Measurements from ENCODE around the gene DNTT. TPM values are rescaled to one million over a fixed set of nuclear protein-coding genes. Genes with fewer than 3 reads are reported as not detected.

DNTT gene
- total RNA-seq, 1 donor from 2014 or later, result not detected

DNA sequence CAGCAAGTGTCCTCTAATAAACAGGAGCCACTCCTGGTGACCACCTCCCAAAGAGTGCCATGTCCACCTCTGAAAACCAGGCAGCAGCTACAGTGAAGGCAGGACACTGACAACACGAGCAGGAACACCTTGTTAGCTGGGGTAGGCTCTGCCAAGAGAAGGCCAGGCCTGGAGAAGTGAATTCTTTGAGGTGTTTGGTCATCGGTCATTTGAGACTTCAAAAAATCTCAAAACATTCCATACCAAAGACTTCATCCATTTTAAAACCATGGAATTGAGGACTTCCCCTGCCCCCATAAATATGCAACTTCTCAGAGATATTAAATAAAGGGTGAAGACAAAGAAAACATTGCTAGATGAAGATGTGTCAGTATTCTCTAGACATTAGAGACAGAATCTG, 82.9 kb downstream of the DNTT start:
- H3K27me3 Mint-ChIP-seq (ENCODE audit: unreplicated experiment), result peaks cover 2% of the 10 kb centered on the region
- no peaks in the 10 kb centered on the region for H3K4me1 Mint-ChIP-seq (ENCODE audit: unreplicated experiment)
- H3K9me3 Mint-ChIP-seq (ENCODE audit: unreplicated experiment), result no peaks in the 10 kb centered on the region
- H3K4me3 Mint-ChIP-seq (ENCODE audit: unreplicated experiment), result no peak overlapping the region
- H3K27ac Mint-ChIP-seq (ENCODE audit: unreplicated experiment), result no peak overlapping the region
- TF ChIP-seq, protein P1, sequence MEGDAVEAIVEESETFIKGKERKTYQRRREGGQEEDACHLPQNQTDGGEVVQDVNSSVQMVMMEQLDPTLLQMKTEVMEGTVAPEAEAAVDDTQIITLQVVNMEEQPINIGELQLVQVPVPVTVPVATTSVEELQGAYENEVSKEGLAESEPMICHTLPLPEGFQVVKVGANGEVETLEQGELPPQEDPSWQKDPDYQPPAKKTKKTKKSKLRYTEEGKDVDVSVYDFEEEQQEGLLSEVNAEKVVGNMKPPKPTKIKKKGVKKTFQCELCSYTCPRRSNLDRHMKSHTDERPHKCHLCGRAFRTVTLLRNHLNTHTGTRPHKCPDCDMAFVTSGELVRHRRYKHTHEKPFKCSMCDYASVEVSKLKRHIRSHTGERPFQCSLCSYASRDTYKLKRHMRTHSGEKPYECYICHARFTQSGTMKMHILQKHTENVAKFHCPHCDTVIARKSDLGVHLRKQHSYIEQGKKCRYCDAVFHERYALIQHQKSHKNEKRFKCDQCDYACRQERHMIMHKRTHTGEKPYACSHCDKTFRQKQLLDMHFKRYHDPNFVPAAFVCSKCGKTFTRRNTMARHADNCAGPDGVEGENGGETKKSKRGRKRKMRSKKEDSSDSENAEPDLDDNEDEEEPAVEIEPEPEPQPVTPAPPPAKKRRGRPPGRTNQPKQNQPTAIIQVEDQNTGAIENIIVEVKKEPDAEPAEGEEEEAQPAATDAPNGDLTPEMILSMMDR (IDR thresholded peaks at IDR 0.05; ENCODE audit: unreplicated experiment), result no peak
- DNase-seq (ENCODE audit: low spot score), result no peak
- no peaks in the 10 kb centered on the region for H3K36me3 Mint-ChIP-seq (ENCODE audit: low read depth, unreplicated experiment)

DNA sequence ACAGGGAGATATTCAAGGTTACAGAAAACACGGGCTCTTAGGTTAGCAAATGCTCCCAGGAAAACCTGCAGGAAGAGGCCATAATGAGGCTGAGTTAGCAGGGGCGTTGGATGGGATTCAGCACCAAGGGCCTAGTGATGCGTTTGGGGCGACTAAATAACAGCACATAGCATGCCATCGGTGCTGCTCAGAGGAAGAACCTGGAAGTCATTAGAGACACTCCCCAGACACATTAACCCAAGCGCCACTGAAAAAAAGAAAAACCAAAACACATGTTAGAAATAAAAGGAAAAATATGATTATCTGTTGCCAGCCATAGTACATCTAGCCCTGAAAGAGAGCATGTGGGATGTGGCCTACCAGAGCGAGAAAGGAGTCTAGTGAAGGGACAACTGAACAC, 83.4 kb downstream of the DNTT start:
- TF ChIP-seq, protein P1 (IDR thresholded peaks at IDR 0.05; ENCODE audit: unreplicated experiment), result no peak
- H3K4me3 Mint-ChIP-seq (ENCODE audit: unreplicated experiment), result no peak overlapping the region
- H3K9me3 Mint-ChIP-seq (ENCODE audit: unreplicated experiment), result no peaks in the 10 kb centered on the region
- DNase-seq (ENCODE audit: low spot score), result no peak
- H3K27me3 Mint-ChIP-seq (ENCODE audit: unreplicated experiment), result peaks cover 2% of the 10 kb centered on the region
- H3K27ac Mint-ChIP-seq (ENCODE audit: unreplicated experiment), result no peak overlapping the region
- H3K36me3 Mint-ChIP-seq (ENCODE audit: low read depth, unreplicated experiment), result no peaks in the 10 kb centered on the region
- no peaks in the 10 kb centered on the region for H3K4me1 Mint-ChIP-seq (ENCODE audit: unreplicated experiment)

Other genes starting within 250 kb of the DNTT start
- gene ZNF518A, start 174.1 kb upstream of the DNTT start, total RNA-seq (ENCODE audit: unreplicated experiment), result 47.8 TPM
- not detected for gene BLNK, start 32.9 kb upstream of the DNTT start, total RNA-seq (ENCODE audit: unreplicated experiment)
- gene OPALIN, start 54.6 kb downstream of the DNTT start, total RNA-seq (ENCODE audit: unreplicated experiment), result not detected
- gene TLL2, start 209.5 kb downstream of the DNTT start, total RNA-seq (ENCODE audit: unreplicated experiment), result 0.41 TPM

All from endothelial cell (in vitro differentiated cells).